Esophagus muscularis mucosa (tissue), 4 donors: ENCODE measurements around the gene CDC42EP4.
A peak's percentile ranks its signal among the peaks of the same experiment; 100 is the strongest.

ENCODE experiments used
- CTCF ChIP-seq, 3 experiments: fragments of 200-600 bp in 2 of 3; fragments of 450-650 bp in 1 of 3; sonication (generic) in 2 of 3; IDR thresholded peaks; one replicate each; pipeline ENCODE4 v1.5.1; 2017 to 2019; ENCODE audit warnings: antibody characterized with exemption in 3 of 3, mild to moderate bottlenecking in 2 of 3, moderate library complexity in 1 of 3
- EP300 ChIP-seq: sonication (generic); formaldehyde crosslinking; IDR thresholded peaks from one replicate; pipeline ENCODE4 v1.6.1; 2017; ENCODE audit warnings: antibody characterized with exemption
- POLR2A ChIP-seq: fragments of 450-650 bp; IDR thresholded peaks from one replicate; pipeline ENCODE4 v1.6.1; 2017; ENCODE audit warnings: antibody characterized with exemption, moderate library complexity, mild to moderate bottlenecking, low read depth
- POLR2AphosphoS5 ChIP-seq, 2 donors: sonication (generic); formaldehyde crosslinking; IDR thresholded peaks; one replicate each; pipeline ENCODE4 v1.6.1; 2017; ENCODE audit warnings: antibody characterized with exemption in 2 of 2

GRCh38 chr17:73292031-73292531 is 19.7 kb downstream of the CDC42EP4 start:
- TF ChIP-seq CTCF (IDR thresholded peaks at IDR 0.05), result no peak
- TF ChIP-seq EP300, result no peak
- no peak for TF ChIP-seq POLR2A
- peak in 1 of 2 donors; percentile 27 for TF ChIP-seq POLR2AphosphoS5 (IDR thresholded peaks at IDR 0.05)
